Endothelial cell (in vitro differentiated cells): ENCODE data around the gene HMG20B. TPM values are rescaled to one million over a fixed set of nuclear protein-coding genes. Genes with fewer than 3 reads are reported as not detected.

Experiments
- DNase-seq: peaks from one replicate; pipeline ENCODE4 v3.0.0; 2021; ENCODE audit warnings: low spot score
- H3K27ac Mint-ChIP-seq: one replicate; pipeline ENCODE4 v1.8.0; 2021; ENCODE audit warnings: mixed read lengths, inconsistent platforms; ENCODE audit not compliant: unreplicated experiment
- H3K27me3 Mint-ChIP-seq: one replicate; pipeline ENCODE4 v1.8.0; 2021; ENCODE audit warnings: mild to moderate bottlenecking, moderate library complexity, mixed read lengths, inconsistent platforms; ENCODE audit not compliant: unreplicated experiment
- H3K36me3 Mint-ChIP-seq: one replicate; pipeline ENCODE4 v1.8.0; 2021; ENCODE audit warnings: mild to moderate bottlenecking, low read depth, mixed read lengths, inconsistent platforms; ENCODE audit not compliant: unreplicated experiment
- H3K4me1 Mint-ChIP-seq: one replicate; pipeline ENCODE4 v1.8.0; 2021; ENCODE audit warnings: mild to moderate bottlenecking, mixed read lengths, inconsistent platforms; ENCODE audit not compliant: unreplicated experiment
- H3K4me3 Mint-ChIP-seq: one replicate; pipeline ENCODE4 v1.8.0; 2021; ENCODE audit warnings: mild to moderate bottlenecking, mixed read lengths, inconsistent platforms; ENCODE audit not compliant: unreplicated experiment
- H3K9me3 Mint-ChIP-seq: one replicate; pipeline ENCODE4 v1.8.0; 2021; ENCODE audit warnings: mixed read lengths, inconsistent platforms; ENCODE audit not compliant: unreplicated experiment
- total RNA-seq: library from RNA; stranded (reverse); fragmentation: NEBNext Ultra II Directional; extraction: Animal tissue kit (Norgen Biotek cat#: 25700); gene quantifications from one replicate; pipeline ENCODE4 v1.2.1, GENCODE V29; 2021; ENCODE audit not compliant: unreplicated experiment
- TF ChIP-seq, protein P1 (sequence below): fragments of 200-600 bp; sonication (generic); IDR thresholded peaks from one replicate; pipeline ENCODE4 v1.5.0; 2021; ENCODE audit warnings: antibody characterized with exemption; ENCODE audit not compliant: unreplicated experiment

The HMG20B gene
- total RNA-seq, 1 donor from 2014 or later: 77.2 TPM

DNA sequence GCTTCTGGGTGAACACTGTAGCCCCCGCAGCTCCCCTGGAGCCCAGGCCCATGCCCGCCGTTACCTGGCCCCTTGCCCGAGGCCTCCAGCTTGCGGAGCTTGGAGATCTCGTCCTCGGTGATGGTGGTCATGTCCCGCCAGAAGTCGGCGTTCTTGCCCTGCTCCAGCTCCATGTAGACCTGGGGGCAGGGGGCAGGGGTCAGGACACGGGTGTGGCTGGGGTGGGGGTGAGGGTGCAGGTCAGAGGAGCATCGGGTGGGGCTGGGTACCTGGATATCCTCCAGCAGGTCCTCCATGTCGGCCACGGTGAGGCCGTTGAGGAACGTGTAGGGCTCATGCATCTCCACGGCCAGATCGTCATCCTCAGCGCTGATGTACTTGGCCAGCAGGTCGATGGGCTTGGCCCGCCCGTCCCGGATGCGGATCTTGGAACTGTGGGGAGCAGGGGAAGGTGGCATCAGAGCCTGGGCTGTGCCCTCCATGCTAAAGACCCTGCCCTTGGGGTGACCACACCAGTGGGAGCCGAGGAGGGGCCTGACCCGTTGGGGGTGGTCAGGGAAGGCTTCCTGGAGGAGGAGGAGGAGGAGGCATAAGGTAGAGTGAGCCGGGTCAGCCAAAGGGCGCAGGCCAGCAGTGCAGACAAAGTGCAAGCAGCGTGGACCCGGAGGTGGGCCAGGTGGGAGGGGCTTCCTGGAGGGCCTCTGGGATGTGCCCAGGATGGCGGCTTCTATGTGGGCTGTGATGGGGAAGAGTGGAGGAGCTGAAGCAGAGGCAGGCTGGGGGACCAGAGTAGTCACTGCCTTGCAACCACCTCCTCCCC lies 46.3 kb downstream of the HMG20B start:
- H3K9me3 Mint-ChIP-seq: no peaks in the 10 kb centered on the region
- TF ChIP-seq, protein P1, sequence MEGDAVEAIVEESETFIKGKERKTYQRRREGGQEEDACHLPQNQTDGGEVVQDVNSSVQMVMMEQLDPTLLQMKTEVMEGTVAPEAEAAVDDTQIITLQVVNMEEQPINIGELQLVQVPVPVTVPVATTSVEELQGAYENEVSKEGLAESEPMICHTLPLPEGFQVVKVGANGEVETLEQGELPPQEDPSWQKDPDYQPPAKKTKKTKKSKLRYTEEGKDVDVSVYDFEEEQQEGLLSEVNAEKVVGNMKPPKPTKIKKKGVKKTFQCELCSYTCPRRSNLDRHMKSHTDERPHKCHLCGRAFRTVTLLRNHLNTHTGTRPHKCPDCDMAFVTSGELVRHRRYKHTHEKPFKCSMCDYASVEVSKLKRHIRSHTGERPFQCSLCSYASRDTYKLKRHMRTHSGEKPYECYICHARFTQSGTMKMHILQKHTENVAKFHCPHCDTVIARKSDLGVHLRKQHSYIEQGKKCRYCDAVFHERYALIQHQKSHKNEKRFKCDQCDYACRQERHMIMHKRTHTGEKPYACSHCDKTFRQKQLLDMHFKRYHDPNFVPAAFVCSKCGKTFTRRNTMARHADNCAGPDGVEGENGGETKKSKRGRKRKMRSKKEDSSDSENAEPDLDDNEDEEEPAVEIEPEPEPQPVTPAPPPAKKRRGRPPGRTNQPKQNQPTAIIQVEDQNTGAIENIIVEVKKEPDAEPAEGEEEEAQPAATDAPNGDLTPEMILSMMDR: no peak
- H3K27ac Mint-ChIP-seq: no peak overlapping the region
- H3K4me3 Mint-ChIP-seq: no peak overlapping the region
- peaks cover 4% of the 10 kb centered on the region for H3K27me3 Mint-ChIP-seq
- DNase-seq: no peak
- H3K4me1 Mint-ChIP-seq: no peaks in the 10 kb centered on the region
- H3K36me3 Mint-ChIP-seq: peaks cover 8% of the 10 kb centered on the region

DNA sequence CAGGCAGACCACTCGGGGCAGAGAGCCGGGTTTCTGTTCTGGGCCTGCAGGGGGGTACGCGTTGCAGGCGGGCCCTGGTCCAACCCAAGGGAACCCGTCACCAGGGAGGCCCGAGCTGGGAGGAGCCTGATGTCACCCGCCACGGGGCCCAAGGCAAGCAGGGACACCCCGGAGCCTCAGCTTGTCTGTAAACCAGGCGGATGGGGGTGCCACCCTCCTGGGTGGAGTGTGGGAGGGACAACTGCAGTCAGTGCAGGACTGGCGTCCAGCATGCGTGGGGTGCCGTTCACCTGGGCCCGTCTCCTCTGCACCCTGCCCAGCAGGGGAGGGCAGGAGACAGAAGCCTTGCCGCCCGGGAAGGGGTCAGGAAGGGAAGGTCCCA lies 46.9 kb downstream of the HMG20B start:
- Mint-ChIP-seq H3K27me3 (peaks cover 4% of the 10 kb centered on the region), H3K9me3 (no peaks in the 10 kb centered on the region), H3K36me3 (peaks cover 8% of the 10 kb centered on the region), H3K27ac (no peak overlapping the region), H3K4me3 (no peak overlapping the region), H3K4me1 (no peaks in the 10 kb centered on the region)
- TF ChIP-seq, protein P1: no peak
- no peak for DNase-seq

DNA sequence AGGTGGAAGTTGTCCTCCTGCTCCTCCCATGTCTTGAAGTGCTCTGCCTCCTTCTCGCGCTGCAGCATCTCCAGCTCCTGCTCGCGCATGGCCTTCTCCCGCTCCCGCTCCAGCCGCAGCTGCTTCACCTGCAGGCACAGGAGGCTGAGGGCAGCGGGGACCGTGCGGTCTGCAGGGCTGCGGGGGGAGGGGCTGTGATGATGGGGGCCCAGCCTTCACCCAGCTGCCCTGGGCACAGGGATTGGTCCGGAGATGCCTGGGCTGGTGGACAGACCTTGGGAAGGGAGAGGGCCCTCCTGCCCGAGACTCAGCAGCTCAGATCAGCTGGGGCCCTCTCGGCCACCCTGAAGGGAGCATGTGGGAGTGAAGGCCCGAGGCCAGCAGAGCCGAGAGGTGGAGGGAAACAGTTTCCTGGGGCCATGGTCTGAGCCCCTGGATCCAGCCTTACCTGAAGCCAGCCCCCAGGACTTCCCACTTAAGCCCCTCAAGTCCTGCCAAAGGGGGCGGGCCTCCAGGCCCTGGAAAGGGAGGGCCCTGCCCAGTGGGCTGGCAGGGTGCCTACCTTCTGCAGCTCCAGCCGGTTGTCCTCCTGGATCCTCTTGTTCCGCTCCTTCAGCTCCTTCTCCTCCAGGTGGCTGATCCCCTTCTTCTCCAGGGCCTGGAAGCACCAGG lies 47.5 kb downstream of the HMG20B start:
- Mint-ChIP-seq H3K27me3 (peaks cover 4% of the 10 kb centered on the region), H3K4me1 (peaks cover 2% of the 10 kb centered on the region), H3K4me3 (no peak overlapping the region), H3K36me3 (peaks cover 8% of the 10 kb centered on the region), H3K9me3 (no peaks in the 10 kb centered on the region), H3K27ac (no peak overlapping the region)
- DNase-seq: no peak
- TF ChIP-seq, protein P1: no peak

DNA sequence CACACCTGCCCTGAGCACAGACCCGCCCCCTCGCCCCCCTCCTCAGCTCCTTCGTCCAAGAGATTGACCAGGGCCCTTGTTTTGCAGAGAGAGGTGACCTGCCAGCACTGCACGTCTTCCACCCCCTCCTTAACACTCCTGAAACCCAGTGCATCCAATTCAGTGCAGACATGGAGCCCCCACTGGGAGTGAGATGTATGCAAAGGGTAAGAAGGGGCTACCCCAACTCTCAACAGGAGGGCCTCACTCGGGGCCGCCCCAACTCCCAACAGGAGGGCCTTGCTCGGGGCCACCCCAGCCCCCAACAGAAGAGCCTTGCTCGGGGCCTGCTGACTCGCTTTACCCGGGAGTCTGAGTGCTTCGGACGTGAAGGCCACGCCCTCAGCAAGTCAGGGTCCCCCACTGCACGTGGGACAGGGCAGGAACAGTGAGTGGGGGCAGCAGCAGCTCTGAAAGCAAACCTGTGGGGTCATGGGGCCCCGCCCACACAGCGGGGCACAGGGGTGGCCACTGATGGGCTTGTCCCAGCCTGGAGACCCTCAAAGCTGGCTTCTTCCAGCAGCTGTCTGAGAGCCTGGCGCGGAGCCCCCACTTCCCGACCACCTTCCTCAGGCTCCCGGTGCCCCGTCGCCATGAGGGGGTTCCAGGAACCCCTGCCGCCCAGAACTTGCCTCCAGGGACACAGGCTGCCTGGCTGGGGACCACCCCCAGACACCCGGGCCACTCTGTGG lies 48.2 kb downstream of the HMG20B start:
- DNase-seq: no peak
- Mint-ChIP-seq H3K27me3 (peaks cover 6% of the 10 kb centered on the region), H3K9me3 (no peaks in the 10 kb centered on the region), H3K27ac (no peak overlapping the region), H3K36me3 (peaks cover 9% of the 10 kb centered on the region), H3K4me1 (peaks cover 4% of the 10 kb centered on the region), H3K4me3 (no peak overlapping the region)
- TF ChIP-seq, protein P1: no peak
